Gastroesophageal sphincter (tissue), 4 donors: ENCODE data around the gene ABHD8. TPM values are rescaled to one million over a fixed set of nuclear protein-coding genes. Genes with fewer than 3 reads are reported as not detected.

Experiments used
- ATAC-seq: fragments of 150-250 bp; one replicate; pipeline ENCODE4 v1.9.1; 2016; ENCODE audit warnings: mild to moderate bottlenecking, moderate library complexity
- H3K27ac ChIP-seq, 4 donors: fragments of 200-600 bp; sonication (generic) in 3 of 4; 1 replicate in 3 of 4; 2 replicates in 1 of 4; pipeline ENCODE4 v1.5.1; 2016 to 2019
- H3K27me3 ChIP-seq: fragments of 200-600 bp; sonication (generic); one replicate; pipeline ENCODE4 v1.5.1; 2019
- H3K36me3 ChIP-seq, 2 donors: fragments of 200-600 bp; sonication (generic); one replicate each; pipeline ENCODE4 v1.5.1; 2019; ENCODE audit warnings: control low read depth in 1 of 2
- H3K4me1 ChIP-seq, 3 donors: fragments of 200-600 bp; sonication (generic); 1 replicate in 2 of 3; 2 replicates in 1 of 3; pipeline ENCODE4 v1.5.1; 2016 to 2019; ENCODE audit warnings: control low read depth in 2 of 3
- H3K4me3 ChIP-seq, 2 donors: fragments of 200-600 bp; sonication (generic); one replicate each; pipeline ENCODE4 v1.5.1; 2019; ENCODE audit warnings: mild to moderate bottlenecking in 1 of 2, moderate library complexity in 1 of 2
- H3K9me3 ChIP-seq, 3 donors: fragments of 200-600 bp; sonication (generic); one replicate each; pipeline ENCODE4 v1.5.1; 2017 to 2019; ENCODE audit warnings: control low read depth in 2 of 3
- CTCF ChIP-seq, 4 experiments: fragments of 200-600 bp in 2 of 4; fragments of 450-650 bp in 2 of 4; sonication (generic) in 1 of 4; IDR thresholded peaks; one replicate each; pipeline ENCODE4 v1.5.1; 2017 to 2019; ENCODE audit warnings: antibody characterized with exemption in 4 of 4, mild to moderate bottlenecking in 2 of 4, moderate library complexity in 2 of 4
- EP300 ChIP-seq: sonication (generic); formaldehyde crosslinking; IDR thresholded peaks from one replicate; pipeline ENCODE4 v1.6.1; 2017; ENCODE audit warnings: antibody characterized with exemption, mild to moderate bottlenecking
- POLR2A ChIP-seq, 2 donors: fragments of 450-650 bp; IDR thresholded peaks; one replicate each; pipeline ENCODE4 v1.6.1; 2017; ENCODE audit warnings: antibody characterized with exemption in 2 of 2, mild to moderate bottlenecking in 2 of 2, moderate library complexity in 1 of 2
- POLR2AphosphoS5 ChIP-seq: sonication (generic); formaldehyde crosslinking; IDR thresholded peaks from one replicate; pipeline ENCODE4 v1.6.1; 2017; ENCODE audit warnings: antibody characterized with exemption
- WGBS, 2 donors: methylation state at CpG; one replicate each; pipeline ENCODE4 v1.1.5; 2018; ENCODE audit warnings: low coverage in 1 of 2; 5-methylcytosine and 5-hydroxymethylcytosine counted together
- total RNA-seq, 4 donors: library from RNA; depleted of rRNA; stranded (reverse); fragments of >200 nt; gene quantifications; one replicate each; pipeline ENCODE4 v1.1.0, GENCODE V29; 2016

ABHD8 gene
- total RNA-seq, 4 donors from 2014 or later, result 13.2 to 34.4 (median 24.3) TPM

DNA sequence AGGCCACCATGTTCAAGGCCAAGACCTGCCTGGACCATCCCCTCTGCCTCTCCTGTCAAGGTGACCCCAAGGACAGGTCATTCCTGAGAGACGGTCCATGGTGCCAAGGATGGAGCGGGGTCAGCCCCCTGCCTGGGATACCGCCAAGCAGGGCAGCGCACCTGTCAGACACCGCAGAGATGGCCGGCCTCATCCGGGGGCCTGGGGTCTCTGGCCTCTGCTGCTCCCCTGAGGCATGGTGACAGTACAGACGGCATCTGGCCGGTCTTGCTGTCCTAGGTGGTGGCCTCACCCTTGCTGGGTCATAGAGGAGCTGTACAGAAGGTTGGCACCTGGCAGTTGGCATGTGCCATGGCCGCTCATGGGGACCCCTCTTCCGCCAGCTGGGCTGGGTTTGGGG lies 17.2 kb upstream of the ABHD8 start:
- Histone ChIP-seq H3K27ac (no peak overlapping the region), H3K4me3 (no peak overlapping the region), H3K9me3 (no peaks in the 10 kb centered on the region), H3K36me3 (peaks cover 0 to 86% of the 10 kb centered on the region in 2 donors), H3K27me3 (no peaks in the 10 kb centered on the region), H3K4me1 (peaks cover 0 to 27% (median 0%) of the 10 kb centered on the region in 3 donors)
- no peak for ATAC-seq
- no CpG with 5 or more reads among the region's 11 CpGs for WGBS, 2 donors
- TF ChIP-seq CTCF (IDR thresholded peaks at IDR 0.05) (no peak), EP300 (no peak), POLR2A (IDR thresholded peaks at IDR 0.05) (no peak), POLR2AphosphoS5 (no peak)

GRCh38 chr19:17319473-17320238 lies 16.4 kb upstream of the ABHD8 start:
- Histone ChIP-seq H3K4me1 (peaks cover 0 to 19% (median 0%) of the 10 kb centered on the region in 3 donors), H3K27ac (no peak overlapping the region), H3K4me3 (no peak overlapping the region), H3K27me3 (no peaks in the 10 kb centered on the region), H3K9me3 (no peaks in the 10 kb centered on the region), H3K36me3 (peaks cover 0 to 83% of the 10 kb centered on the region in 2 donors)
- no peak for TF ChIP-seq POLR2AphosphoS5
- no peak for TF ChIP-seq EP300
- no peak for TF ChIP-seq CTCF (IDR thresholded peaks at IDR 0.05)
- TF ChIP-seq POLR2A (IDR thresholded peaks at IDR 0.05), result no peak
- WGBS, 2 donors, result 60 to 91% methylated on average over 1 to 16 of the region's 40 CpGs
- ATAC-seq, result no peak

GRCh38 chr19:17318966-17319365 lies 15.7 kb upstream of the ABHD8 start:
- WGBS, 2 donors, result no CpG with 5 or more reads among the region's 6 CpGs
- no peak overlapping the region for H3K27ac ChIP-seq
- no peak overlapping the region for H3K4me3 ChIP-seq
- H3K4me1 ChIP-seq, result peaks cover 0 to 16% (median 0%) of the 10 kb centered on the region in 3 donors
- H3K9me3 ChIP-seq, result no peaks in the 10 kb centered on the region
- TF ChIP-seq POLR2A (IDR thresholded peaks at IDR 0.05), result no peak
- TF ChIP-seq POLR2AphosphoS5, result no peak
- no peak for TF ChIP-seq EP300
- no peak for TF ChIP-seq CTCF (IDR thresholded peaks at IDR 0.05)
- peaks cover 0 to 85% of the 10 kb centered on the region in 2 donors for H3K36me3 ChIP-seq
- ATAC-seq, result no peak
- H3K27me3 ChIP-seq, result no peaks in the 10 kb centered on the region

DNA sequence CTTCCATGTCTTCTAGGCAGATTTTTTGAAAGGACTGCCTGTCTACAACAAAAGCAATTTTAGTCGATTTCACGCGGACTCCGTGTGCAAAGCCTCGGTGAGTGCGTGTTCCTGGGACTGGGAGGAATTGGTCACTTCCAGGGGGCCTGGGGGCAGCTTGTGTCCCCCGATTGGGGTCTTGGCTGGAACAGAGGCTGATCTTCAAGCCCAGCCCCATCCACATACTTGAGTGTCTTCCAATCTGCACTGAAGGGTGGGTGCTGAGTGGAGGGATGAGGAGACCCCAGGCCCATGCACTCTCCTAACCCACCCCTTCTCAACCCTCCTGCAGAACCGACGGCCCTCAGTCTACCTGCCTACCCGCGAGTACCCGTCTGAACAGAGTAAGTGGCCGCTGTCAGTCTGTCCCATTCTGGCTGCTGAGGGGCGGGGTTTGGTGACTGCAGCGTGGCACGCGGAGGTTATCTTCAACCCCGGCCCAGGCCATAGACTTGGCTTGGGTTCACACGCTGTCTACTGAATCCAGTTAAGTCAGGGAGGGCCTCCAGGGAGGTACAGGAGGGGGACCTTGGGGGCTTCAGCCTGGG lies 10.9 kb upstream of the ABHD8 start:
- no peaks in the 10 kb centered on the region for H3K9me3 ChIP-seq
- H3K27ac ChIP-seq, result no peak overlapping the region
- H3K4me1 ChIP-seq, result peaks cover 0 to 33% (median 5%) of the 10 kb centered on the region in 3 donors
- 95% methylated on average over 4 of the region's 19 CpGs; no CpG with 5 or more reads in 1 of the 2 donors for WGBS, 2 donors
- H3K36me3 ChIP-seq, result peaks cover 0 to 72% of the 10 kb centered on the region in 2 donors
- no peak for ATAC-seq
- no peak overlapping the region for H3K4me3 ChIP-seq
- TF ChIP-seq POLR2AphosphoS5, result no peak
- no peaks in the 10 kb centered on the region for H3K27me3 ChIP-seq

DNA sequence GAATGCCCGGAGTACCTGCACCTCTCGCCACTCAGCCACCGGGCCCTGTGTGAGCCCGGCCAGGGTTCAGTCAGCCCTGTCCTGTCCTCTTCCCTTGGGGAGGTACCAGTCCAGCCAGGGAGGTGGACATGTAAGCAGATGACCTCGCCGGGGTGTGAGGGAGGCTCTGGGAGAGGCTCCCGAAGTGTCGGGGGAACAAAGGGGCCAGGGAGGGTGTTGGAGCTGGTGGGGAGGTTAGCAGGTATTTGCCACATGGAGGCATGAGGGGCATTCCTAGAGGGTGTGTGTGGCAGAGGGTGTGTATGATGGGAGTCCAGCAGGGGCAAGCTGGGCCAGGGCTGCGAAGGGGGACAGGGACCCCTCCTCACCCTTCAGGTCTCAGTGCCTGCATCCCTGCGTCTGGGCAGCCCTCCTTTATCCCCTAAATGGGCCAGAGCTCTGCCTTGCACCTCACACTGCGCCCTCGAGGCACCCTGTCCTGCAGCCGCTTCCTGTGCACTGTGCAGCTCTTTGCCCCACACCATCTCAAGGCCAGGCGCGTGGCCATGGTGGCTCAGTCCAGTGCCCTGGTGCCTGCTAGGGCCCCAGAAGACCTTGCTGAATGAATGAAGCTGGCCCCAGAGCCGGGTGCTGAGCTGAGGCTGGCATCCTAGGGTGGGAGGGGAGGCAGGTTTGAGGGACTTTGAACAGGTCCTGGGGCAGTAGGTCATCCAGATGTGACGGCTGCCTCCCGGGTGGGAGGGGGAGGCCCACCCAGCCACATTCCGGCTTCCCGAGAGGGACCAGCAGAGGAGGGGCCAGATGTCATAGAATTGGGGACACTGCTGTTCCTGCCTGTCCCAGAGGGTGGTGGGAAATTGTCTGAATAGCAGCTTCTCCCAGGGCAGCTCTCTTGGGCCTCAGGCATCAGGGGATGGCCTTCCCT lies 9.2 kb upstream of the ABHD8 start:
- H3K36me3 ChIP-seq, result peaks cover 0 to 57% of the 10 kb centered on the region in 2 donors
- TF ChIP-seq POLR2AphosphoS5 (no peak), EP300 (no peak), CTCF (IDR thresholded peaks at IDR 0.05) (no peak), POLR2A (IDR thresholded peaks at IDR 0.05) (no peak)
- H3K27me3 ChIP-seq, result no peaks in the 10 kb centered on the region
- H3K9me3 ChIP-seq, result no peaks in the 10 kb centered on the region
- H3K4me3 ChIP-seq, result no peak overlapping the region
- ATAC-seq, result no peak
- no peak overlapping the region for H3K27ac ChIP-seq
- H3K4me1 ChIP-seq, result peaks cover 0 to 49% (median 5%) of the 10 kb centered on the region in 3 donors
- 67 to 86% methylated on average over 2 to 4 of the region's 20 CpGs for WGBS, 2 donors
